ENCODE results near the gene VAV2. TPM values are rescaled to one million over a fixed set of nuclear protein-coding genes. Genes with fewer than 3 reads are reported as not detected.

VAV2 gene
- total and polyA plus RNA-seq, 4 donors = 13.0 to 28.2 (median 16.3) TPM

- DNase-seq (peak in 1 of 3 donors; percentile 6), ATAC-seq (ENCODE audit: insufficient read depth, low FRiP score) (no peak)
- H3K9me3 ChIP-seq (ENCODE audit: control insufficient read depth in 4 of 4, insufficient read depth in 3 of 4, low read length in 3 of 4) = peaks cover 0 to 5% (median 1%) of the 10 kb centered on the region in 4 donors
- H3K27ac ChIP-seq (ENCODE audit: low read depth in 1 of 2, low read length in 1 of 2) = no peak overlapping the region
- no peaks in the 10 kb centered on the region for H3K36me3 ChIP-seq (ENCODE audit: control insufficient read depth in 4 of 4, insufficient read depth in 4 of 4, low read length in 4 of 4)
- WGBS, 2 donors = 93 to 94% methylated on average over 10 of the region's 10 CpGs
- H3K27me3 ChIP-seq (ENCODE audit: control insufficient read depth in 3 of 3, insufficient read depth in 3 of 3, low read length in 2 of 3) = no peaks in the 10 kb centered on the region
- no peak overlapping the region for H3K9ac ChIP-seq (ENCODE audit: insufficient read depth in 1 of 2, low read length in 2 of 2)
- peaks cover 0 to 36% (median 22%) of the 10 kb centered on the region in 5 donors for H3K4me1 ChIP-seq (ENCODE audit: control insufficient read depth in 5 of 5, insufficient read depth in 5 of 5, low read length in 5 of 5)
- TF ChIP-seq, protein P1, sequence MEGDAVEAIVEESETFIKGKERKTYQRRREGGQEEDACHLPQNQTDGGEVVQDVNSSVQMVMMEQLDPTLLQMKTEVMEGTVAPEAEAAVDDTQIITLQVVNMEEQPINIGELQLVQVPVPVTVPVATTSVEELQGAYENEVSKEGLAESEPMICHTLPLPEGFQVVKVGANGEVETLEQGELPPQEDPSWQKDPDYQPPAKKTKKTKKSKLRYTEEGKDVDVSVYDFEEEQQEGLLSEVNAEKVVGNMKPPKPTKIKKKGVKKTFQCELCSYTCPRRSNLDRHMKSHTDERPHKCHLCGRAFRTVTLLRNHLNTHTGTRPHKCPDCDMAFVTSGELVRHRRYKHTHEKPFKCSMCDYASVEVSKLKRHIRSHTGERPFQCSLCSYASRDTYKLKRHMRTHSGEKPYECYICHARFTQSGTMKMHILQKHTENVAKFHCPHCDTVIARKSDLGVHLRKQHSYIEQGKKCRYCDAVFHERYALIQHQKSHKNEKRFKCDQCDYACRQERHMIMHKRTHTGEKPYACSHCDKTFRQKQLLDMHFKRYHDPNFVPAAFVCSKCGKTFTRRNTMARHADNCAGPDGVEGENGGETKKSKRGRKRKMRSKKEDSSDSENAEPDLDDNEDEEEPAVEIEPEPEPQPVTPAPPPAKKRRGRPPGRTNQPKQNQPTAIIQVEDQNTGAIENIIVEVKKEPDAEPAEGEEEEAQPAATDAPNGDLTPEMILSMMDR (IDR thresholded peaks at IDR 0.05; ENCODE audit: control extremely low read depth, extremely low read depth) = no peak
- no peak overlapping the region for H3K4me3 ChIP-seq
Measured at GRCh38 chr9:133963166-133963565, 29.0 kb downstream of the VAV2 start.

- peaks cover 0 to 39% (median 21%) of the 10 kb centered on the region in 5 donors for H3K4me1 ChIP-seq (ENCODE audit: control insufficient read depth in 5 of 5, insufficient read depth in 5 of 5, low read length in 5 of 5)
- H3K9ac ChIP-seq (ENCODE audit: insufficient read depth in 1 of 2, low read length in 2 of 2) = no peak overlapping the region
- DNase-seq (peak in 1 of 3 donors; percentile 6), ATAC-seq (ENCODE audit: insufficient read depth, low FRiP score) (no peak)
- no peak overlapping the region for H3K4me3 ChIP-seq
- TF ChIP-seq, protein P1 (IDR thresholded peaks at IDR 0.05; ENCODE audit: control extremely low read depth, extremely low read depth) = no peak
- H3K27me3 ChIP-seq (ENCODE audit: control insufficient read depth in 3 of 3, insufficient read depth in 3 of 3, low read length in 2 of 3) = no peaks in the 10 kb centered on the region
- H3K36me3 ChIP-seq (ENCODE audit: control insufficient read depth in 4 of 4, insufficient read depth in 4 of 4, low read length in 4 of 4) = no peaks in the 10 kb centered on the region
- WGBS, 2 donors = 78 to 88% methylated on average over 7 of the region's 7 CpGs
- peaks cover 0 to 5% (median 1%) of the 10 kb centered on the region in 4 donors for H3K9me3 ChIP-seq (ENCODE audit: control insufficient read depth in 4 of 4, insufficient read depth in 3 of 4, low read length in 3 of 4)
- H3K27ac ChIP-seq (ENCODE audit: low read depth in 1 of 2, low read length in 1 of 2) = no peak overlapping the region
Measured at GRCh38 chr9:133962341-133962740, 29.8 kb downstream of the VAV2 start.

DNA sequence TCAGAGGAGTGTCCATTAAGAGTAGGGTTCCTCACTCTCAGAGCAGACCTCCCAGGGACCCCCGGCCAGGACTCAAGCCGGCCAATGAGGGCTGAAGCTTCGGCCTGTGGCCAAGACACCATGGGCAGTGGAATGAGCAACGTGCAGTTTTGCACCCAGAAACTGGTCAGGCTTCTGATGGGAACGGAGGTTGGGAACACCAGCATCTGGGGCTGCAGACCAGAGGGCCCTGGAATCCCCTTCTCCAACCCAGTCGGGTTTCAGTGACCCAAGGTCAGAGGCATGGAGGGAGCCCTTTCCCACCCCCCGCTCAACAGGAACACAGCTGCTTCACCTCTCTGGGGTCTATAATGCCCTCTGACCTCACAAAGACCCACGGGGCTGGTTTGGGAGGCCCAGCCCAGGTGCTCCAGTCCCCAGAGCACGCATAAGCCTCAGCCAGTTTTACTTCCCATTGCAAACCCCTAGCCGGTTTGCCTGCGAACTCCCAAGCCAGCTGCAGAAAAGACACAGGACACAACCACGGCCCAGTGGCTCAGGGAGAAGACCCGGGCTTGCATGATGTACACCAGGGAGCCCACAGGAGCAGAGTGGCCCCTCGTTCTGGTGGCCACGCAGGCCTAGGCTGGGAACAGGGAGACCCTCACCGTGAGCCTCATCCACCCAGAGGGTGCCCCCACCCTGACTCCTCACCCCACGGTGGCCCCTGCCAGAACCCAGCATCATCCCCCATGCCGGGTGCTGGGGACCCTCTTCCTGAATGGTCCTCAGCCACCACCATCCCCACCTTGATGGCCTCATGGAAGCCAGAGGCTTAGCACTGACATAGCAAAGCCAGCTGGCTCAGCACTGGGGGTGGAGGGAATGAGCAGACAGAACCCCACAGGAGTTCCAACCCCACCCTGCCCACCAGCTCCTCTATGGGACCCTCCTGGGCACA, 30.6 kb downstream of the VAV2 start:
- Histone ChIP-seq H3K27ac (ENCODE audit: low read depth in 1 of 2, low read length in 1 of 2) (no peak overlapping the region), H3K4me1 (ENCODE audit: control insufficient read depth in 5 of 5, insufficient read depth in 5 of 5, low read length in 5 of 5) (peaks cover 0 to 47% (median 29%) of the 10 kb centered on the region in 5 donors), H3K9ac (ENCODE audit: insufficient read depth in 1 of 2, low read length in 2 of 2) (no peak overlapping the region), H3K9me3 (ENCODE audit: control insufficient read depth in 4 of 4, insufficient read depth in 3 of 4, low read length in 3 of 4) (peaks cover 0 to 5% (median 1%) of the 10 kb centered on the region in 4 donors), H3K36me3 (ENCODE audit: control insufficient read depth in 4 of 4, insufficient read depth in 4 of 4, low read length in 4 of 4) (no peaks in the 10 kb centered on the region), H3K27me3 (ENCODE audit: control insufficient read depth in 3 of 3, insufficient read depth in 3 of 3, low read length in 2 of 3) (no peaks in the 10 kb centered on the region), H3K4me3 (no peak overlapping the region)
- DNase-seq (no peak), ATAC-seq (ENCODE audit: insufficient read depth, low FRiP score) (no peak)
- 89 to 91% methylated on average over 18 of the region's 18 CpGs for WGBS, 2 donors
- TF ChIP-seq, protein P1 (IDR thresholded peaks at IDR 0.05; ENCODE audit: control extremely low read depth, extremely low read depth) = no peak
